HG02884 (cell line): ENCODE data around the gene SLC30A1.
A peak's percentile ranks its signal among the peaks of the same experiment; 100 is the strongest.

Experiments used
- ATAC-seq: cut with Tn5 transposase; IDR thresholded peaks from one replicate; pipeline ENCODE4 v1.9.1; 2021; ENCODE audit warnings: mild to moderate bottlenecking, moderate library complexity; ENCODE audit not compliant: unreplicated experiment

Gene SLC30A1

GRCh38 chr1:211609120-211610024 lies 30.4 kb upstream of the SLC30A1 start:
- ATAC-seq: no peak

GRCh38 chr1:211607754-211608473 lies 29.0 kb upstream of the SLC30A1 start:
- ATAC-seq: no peak

GRCh38 chr1:211606914-211607753 lies 28.2 kb upstream of the SLC30A1 start:
- ATAC-seq: peak; percentile 92

GRCh38 chr1:211606332-211606913 lies 27.5 kb upstream of the SLC30A1 start:
- peak; percentile 88 for ATAC-seq

- no peak for ATAC-seq
Observed at GRCh38 chr1:211605603-211606331, 26.8 kb upstream of the SLC30A1 start.

- no peak for ATAC-seq
Observed at GRCh38 chr1:211605034-211605433, 26.1 kb upstream of the SLC30A1 start.

- no peak for ATAC-seq
Observed at GRCh38 chr1:211604548-211604947, 25.6 kb upstream of the SLC30A1 start.

GRCh38 chr1:211603713-211604112 lies 24.8 kb upstream of the SLC30A1 start:
- no peak for ATAC-seq

- no peak for ATAC-seq
Observed at GRCh38 chr1:211603191-211603701, 24.3 kb upstream of the SLC30A1 start.

- ATAC-seq: no peak
Observed at GRCh38 chr1:211601982-211602670, 23.2 kb upstream of the SLC30A1 start.

GRCh38 chr1:211601159-211601558 lies 22.2 kb upstream of the SLC30A1 start:
- ATAC-seq: no peak

GRCh38 chr1:211599250-211599649 lies 20.3 kb upstream of the SLC30A1 start:
- ATAC-seq: no peak

GRCh38 chr1:211598514-211598913 lies 19.6 kb upstream of the SLC30A1 start:
- ATAC-seq: no peak

- ATAC-seq: no peak
Observed at GRCh38 chr1:211596418-211597181, 17.6 kb upstream of the SLC30A1 start.

GRCh38 chr1:211595419-211595818 lies 16.5 kb upstream of the SLC30A1 start:
- no peak for ATAC-seq

- ATAC-seq: no peak
Observed at GRCh38 chr1:211591980-211592493, 13.1 kb upstream of the SLC30A1 start.

- ATAC-seq: no peak
Observed at GRCh38 chr1:211589782-211590721, 11.1 kb upstream of the SLC30A1 start.
